ENCODE data around the gene BTBD10.

Gene BTBD10

GRCh38 chr11:13367115-13367514 lies 95.9 kb downstream of the BTBD10 start:
- DNase-seq (ENCODE audit: low read depth) = no peak
- no peak for TF ChIP-seq CTCF (IDR thresholded peaks at IDR 0.05; ENCODE audit: low read length, missing control alignments)
- H3K4me3 ChIP-seq (replicated peaks; ENCODE audit: low read depth, low read length) = no peak overlapping the region

- no peak for TF ChIP-seq CTCF (IDR thresholded peaks at IDR 0.05; ENCODE audit: low read length, missing control alignments)
- DNase-seq (ENCODE audit: low read depth) = no peak
- no peak overlapping the region for H3K4me3 ChIP-seq (replicated peaks; ENCODE audit: low read depth, low read length)
These were observed 96.6 kb downstream of the BTBD10 start for GRCh38 chr11:13366266-13367026.

- TF ChIP-seq CTCF (IDR thresholded peaks at IDR 0.05; ENCODE audit: low read length, missing control alignments) = no peak
- H3K4me3 ChIP-seq (replicated peaks; ENCODE audit: low read depth, low read length) = no peak overlapping the region
These were observed 98.6 kb downstream of the BTBD10 start for GRCh38 chr11:13364388-13364787.

GRCh38 chr11:13362596-13363109 lies 100.4 kb downstream of the BTBD10 start:
- no peak for TF ChIP-seq CTCF (IDR thresholded peaks at IDR 0.05; ENCODE audit: low read length, missing control alignments)
- no peak for DNase-seq (ENCODE audit: low read depth)

More at GRCh38 chr11:13364388-13364787, 98.6 kb downstream of the BTBD10 start:
- DNase-seq (ENCODE audit: low read depth) = no peak

GRCh38 chr11:13358596-13359270 lies 104.3 kb downstream of the BTBD10 start:
- TF ChIP-seq CTCF (IDR thresholded peaks at IDR 0.05; ENCODE audit: low read length, missing control alignments) = no peak
- no peak for DNase-seq (ENCODE audit: low read depth)
- no peak overlapping the region for H3K4me3 ChIP-seq (replicated peaks; ENCODE audit: low read depth, low read length)

More at GRCh38 chr11:13362596-13363109, 100.4 kb downstream of the BTBD10 start:
- H3K4me3 ChIP-seq (replicated peaks; ENCODE audit: low read depth, low read length) = no peak overlapping the region

- H3K4me3 ChIP-seq (replicated peaks; ENCODE audit: low read depth, low read length) = no peak overlapping the region
- TF ChIP-seq CTCF (IDR thresholded peaks at IDR 0.05; ENCODE audit: low read length, missing control alignments) = no peak
- DNase-seq (ENCODE audit: low read depth) = no peak
These were observed 105.8 kb downstream of the BTBD10 start for GRCh38 chr11:13357232-13357631.
